HG03045 (cell line): ENCODE results near the gene PLA2G2C.

Experiments
- ATAC-seq: cut with Tn5 transposase; IDR thresholded peaks from one replicate; pipeline ENCODE4 v1.9.1; 2021; ENCODE audit warnings: mild to moderate bottlenecking, moderate library complexity; ENCODE audit not compliant: unreplicated experiment

The PLA2G2C gene

DNA sequence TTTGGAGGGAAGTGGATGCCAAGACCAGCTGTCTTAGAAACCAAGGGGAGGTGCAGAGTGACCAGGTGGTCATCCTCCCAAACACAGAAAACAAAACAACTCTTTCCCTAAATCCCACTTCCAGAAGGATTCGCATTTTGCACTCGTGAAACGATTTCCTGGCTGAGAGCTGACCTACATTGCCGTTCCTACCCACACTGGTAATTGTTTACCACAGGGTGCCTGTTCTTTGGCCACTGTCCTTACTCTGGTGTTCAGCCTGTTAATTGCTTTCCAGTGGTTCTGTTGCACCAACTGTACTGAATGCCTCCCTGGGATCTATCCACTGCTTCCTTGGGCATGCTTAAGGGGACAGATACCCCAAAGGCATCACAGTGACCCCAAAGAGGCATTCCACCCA is 23.2 kb upstream of the PLA2G2C start:
- no peak for ATAC-seq

DNA sequence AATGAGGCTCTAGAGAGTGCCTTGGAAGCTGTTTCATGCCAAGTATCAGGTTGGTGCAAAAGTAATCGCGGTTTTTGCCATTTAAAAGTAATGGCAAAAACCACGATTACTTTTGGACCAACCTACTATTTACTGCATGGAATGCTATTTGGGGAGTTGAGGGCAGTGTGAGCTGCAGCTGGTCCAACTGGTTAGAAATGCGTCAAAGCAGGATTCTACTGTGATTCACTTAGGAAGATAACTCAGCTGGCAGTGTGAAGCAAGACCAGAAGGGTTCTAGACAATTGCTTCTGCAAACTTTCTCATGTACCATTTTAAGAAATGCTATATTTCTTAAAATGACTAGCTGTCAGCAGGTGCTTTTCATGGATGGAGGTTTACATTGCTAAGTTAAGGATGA is 21.2 kb upstream of the PLA2G2C start:
- no peak for ATAC-seq

- ATAC-seq, result no peak
Measured at GRCh38 chr1:20202166-20202565, 15.8 kb upstream of the PLA2G2C start.

GRCh38 chr1:20200966-20201365 is 14.6 kb upstream of the PLA2G2C start:
- ATAC-seq, result no peak

DNA sequence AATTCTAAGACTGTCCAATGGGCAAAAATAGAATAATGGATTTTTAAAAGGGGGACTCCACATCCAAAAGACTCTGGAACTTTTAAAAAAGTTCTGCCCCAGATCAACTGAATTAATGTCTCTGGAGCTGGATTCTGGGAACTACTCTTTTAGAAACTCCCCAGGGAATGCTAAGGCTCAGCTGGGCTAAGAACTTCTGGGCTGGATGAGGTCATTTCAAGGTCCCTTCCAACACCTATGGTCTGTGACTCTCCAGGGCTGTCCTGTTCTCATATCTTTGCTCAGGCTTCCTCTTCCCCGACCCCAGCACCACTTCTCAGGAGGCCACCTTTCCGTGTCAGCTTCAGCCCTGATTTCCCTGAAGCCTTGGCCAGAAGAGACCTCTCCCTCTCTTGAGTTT is 13.5 kb upstream of the PLA2G2C start:
- no peak for ATAC-seq

DNA sequence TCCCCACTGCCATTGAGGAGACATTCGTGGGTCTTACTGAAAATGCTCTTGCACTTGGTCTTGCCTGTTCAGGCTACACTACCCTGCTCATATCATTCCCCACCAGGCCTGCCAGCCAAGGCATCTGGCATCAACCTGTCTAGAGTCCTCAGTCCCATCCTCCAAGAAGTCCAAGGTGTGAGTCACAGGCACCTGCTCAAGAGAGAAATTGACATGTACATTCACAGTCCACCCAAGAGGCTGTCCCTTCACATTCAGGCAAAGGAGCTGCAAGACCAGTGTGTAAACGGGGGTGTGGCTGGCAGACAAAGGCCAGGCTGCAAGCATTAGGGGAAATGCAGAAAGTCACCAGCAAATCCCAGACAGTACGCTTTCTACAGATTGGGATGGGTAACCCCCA is 13.1 kb upstream of the PLA2G2C start:
- ATAC-seq, result no peak

GRCh38 chr1:20198918-20199317 is 12.6 kb upstream of the PLA2G2C start:
- no peak for ATAC-seq

DNA sequence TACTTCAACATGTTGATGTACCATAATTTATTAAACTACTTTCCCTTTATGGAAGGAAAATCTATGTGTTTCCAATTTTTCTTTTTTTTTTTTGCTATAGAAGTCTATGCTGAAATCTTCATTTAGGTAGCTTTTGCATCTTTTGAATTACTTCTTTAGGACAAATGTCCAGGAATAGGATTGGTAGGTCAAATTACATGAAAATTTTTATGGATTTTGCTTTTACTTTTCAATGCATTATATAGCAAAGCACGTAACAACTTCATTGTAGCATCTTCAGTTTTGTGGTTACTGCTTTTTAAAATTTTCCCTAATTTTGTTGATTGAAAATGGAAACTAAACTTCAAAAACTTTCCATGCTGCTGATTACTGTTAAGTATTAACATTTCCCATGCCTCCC is 12.0 kb upstream of the PLA2G2C start:
- ATAC-seq, result no peak

DNA sequence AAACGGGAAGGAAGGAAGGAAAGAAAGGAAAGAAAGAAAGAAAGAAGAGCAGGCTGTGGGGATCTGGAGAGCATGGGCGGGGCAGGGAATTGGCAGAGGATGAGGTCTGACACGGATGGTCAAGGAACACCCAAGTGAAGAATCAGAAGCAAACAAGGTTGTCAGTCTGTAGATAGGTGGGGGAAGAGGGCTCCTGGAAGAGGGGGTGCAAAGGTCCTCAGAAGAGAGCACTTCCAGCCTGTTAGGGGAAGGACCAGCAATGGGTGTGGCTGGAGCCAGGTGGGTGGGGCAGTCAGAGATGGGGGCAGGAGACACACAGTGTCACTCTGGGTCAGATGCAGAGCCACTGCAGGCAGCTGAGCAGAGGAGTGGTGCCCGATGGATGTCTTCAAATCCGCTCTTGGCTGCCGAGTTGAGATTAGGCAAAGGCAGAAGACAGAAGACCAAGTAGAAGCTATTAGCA is 11.0 kb upstream of the PLA2G2C start:
- no peak for ATAC-seq

DNA sequence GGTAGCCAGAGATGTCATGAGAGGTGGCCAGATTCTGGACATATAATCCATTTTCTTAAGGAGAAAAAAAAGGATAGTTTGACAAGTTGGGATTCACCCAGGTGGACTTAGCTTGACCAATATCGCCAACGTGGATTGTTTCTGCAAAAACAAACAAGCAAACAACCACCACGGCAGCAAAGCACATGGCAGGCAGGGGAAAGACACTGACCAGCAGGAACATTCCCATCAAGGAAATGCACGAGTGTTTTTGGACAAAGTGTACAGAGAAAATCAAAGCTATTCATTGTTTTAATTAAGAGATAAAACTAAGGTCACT is 9.1 kb upstream of the PLA2G2C start:
- no peak for ATAC-seq

GRCh38 chr1:20194757-20195461 is 8.6 kb upstream of the PLA2G2C start:
- no peak for ATAC-seq

DNA sequence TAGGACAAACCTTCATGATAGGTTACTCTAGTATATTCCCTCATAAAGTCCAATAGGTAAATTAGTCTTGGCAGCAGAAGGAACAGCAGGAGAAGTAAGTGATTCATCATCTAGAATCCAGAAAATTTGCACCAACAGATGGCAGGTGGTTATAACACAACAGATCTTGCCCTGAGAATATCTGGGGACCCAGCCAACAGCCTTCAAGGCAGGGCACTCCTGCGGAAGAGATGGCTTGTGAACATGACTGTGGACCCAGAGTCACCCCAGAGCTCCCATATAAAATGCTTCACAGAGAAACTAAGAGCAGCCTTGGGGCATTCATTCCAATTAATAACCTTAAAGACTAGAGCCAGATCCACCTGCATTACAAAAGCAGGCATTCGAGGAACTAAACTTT is 7.9 kb upstream of the PLA2G2C start:
- ATAC-seq, result no peak

- no peak for ATAC-seq
Measured at GRCh38 chr1:20192871-20193411, 6.6 kb upstream of the PLA2G2C start.

GRCh38 chr1:20192364-20192763 is 6.0 kb upstream of the PLA2G2C start:
- no peak for ATAC-seq

DNA sequence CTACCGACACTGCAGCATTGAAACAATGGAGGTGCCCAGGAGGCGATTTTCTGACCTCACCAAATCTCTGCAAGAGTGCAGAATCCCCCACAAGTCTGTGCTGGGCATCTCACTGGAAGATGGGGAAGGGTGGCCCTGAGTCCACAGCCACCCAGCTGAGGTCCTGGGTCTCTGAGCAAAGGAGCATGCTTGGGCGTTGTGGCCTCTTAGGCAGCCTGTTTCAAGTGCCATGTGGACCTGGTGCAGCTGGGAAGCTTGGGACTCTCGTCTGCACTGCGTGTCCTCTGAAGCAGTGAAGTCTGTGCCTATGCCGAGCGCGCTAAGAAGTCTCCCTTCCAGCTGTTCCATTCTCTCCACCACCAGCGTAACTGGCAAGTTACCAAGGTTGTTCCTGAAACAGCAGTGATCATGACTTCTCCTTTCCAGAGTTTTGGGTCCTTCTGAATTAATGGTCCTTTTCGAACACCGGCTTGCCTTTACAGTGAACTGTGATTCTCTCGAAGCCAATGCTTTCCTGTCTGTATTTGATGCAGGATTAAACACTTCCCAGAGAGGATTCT is 5.0 kb upstream of the PLA2G2C start:
- ATAC-seq, result no peak

DNA sequence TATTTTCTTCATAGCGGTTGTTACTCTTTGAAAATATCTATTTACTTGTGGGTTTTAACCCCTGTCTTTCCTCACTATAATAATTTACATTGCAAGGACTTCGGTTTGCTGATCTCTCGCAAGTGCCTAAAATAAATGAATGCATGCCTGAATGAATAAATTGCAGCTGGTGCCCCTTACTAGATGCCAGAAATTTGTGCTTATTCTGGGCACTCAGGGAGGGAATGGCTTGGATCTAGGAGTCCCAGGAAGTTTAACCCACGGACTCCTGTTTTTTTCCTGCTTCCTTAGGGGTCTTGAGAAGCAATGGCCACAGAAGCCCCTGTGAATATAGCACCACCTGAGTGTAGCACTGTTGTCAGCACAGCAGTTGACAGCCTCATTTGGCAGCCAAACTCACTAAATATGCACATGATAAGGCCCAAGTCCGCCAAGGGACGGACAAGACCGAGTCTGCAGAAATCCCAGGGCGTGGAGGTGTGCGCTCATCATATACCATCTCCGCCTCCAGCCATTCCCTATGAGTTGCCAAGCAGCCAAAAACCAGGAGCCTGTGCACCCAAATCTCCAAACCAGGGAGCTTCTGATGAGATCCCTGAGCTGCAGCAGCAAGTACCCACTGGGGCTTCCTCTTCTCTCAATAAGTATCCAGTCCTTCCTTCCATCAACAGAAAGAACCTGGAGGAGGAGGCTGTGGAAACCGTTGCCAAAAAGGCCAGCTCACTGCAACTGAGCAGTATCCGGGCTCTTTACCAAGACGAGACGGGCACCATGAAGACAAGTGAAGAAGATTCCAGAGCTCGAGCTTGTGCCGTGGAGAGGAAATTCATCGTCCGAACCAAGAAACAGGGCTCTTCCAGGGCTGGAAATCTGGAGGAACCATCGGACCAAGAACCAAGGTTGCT is 4.2 kb upstream of the PLA2G2C start:
- ATAC-seq, result no peak

DNA sequence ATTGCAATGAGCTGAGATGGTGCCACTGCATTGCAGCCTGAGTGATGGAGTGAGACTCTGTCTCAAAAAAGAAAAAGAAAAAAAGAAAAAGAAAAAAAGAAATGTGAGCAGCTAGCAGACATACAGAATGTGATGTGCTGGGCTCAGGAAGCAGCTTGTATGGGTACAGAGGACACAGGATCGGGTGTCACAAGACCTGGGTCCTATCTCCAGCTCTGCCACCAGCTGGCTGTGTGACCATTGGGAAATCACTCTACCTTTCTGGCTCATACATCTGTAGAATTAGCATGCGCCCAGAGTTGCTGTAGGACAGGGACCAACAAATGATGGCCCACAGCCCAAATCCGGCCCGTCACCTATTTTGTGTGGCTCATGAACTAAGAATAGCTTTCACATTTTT is 3.3 kb upstream of the PLA2G2C start:
- ATAC-seq, result no peak

DNA sequence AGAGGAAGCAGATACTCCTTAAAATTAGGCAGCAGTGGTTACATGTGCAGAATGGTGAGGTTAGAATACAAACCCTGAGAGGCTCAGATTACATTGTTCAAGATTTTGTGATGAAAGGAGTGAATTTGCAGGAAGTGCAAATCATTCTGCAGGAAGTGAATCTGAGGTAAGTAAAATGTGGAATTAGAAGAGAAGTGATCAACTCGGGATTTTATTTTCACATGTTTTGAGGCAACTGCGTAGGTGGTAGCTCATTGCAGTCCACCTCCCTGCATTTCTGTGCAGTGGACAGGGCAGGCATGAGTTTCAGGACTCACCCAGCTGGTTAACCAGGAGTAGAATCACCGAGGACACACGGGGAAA is 2.1 kb upstream of the PLA2G2C start:
- ATAC-seq, result no peak

DNA sequence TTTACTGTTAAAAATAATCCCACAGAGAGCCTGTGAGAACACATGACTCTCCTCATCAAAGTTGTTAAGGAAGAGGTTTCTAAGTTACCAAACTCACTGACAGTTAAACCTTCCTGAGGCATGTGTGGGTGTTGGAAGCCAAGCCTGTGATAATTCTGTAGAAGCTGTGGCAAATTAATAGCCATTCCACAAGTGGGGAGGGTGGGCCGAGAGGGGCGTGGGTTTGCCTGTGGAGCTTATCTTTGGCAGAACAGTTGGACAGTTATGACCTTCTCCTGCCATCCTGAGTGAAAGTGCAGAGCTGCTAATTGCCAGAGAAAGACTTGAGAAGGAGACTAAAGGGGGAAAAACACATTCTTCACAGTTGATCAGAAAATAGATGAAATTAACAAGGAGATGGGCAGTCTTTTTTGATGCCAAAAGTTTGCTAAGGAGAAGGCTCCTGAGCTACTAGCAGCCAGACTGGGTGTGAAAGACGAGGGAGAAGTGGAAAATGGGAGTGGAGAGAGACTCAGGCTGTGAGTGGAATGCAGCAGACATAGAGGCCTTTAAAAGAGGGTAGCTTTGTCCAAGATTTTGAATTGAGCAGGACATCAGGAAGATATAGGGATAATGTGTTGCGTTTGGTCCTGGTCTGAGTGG is 1.6 kb upstream of the PLA2G2C start:
- no peak for ATAC-seq

- ATAC-seq, result no peak
Measured at GRCh38 chr1:20187103-20187812, 940 bp upstream of the PLA2G2C start.
